GM12801 (cell line): ENCODE results near the gene BMPR1B.

ENCODE experiments used
- CTCF ChIP-seq: IDR thresholded peaks from one replicate; pipeline ENCODE4 v1.5.1; 2011; ENCODE audit warnings: control low read depth; ENCODE audit not compliant: insufficient read length; ENCODE audit errors: extremely low read depth

The BMPR1B gene

GRCh38 chr4:94744850-94745249 is 12.9 kb upstream of the BMPR1B start:
- no peak for TF ChIP-seq CTCF

GRCh38 chr4:94746746-94747145 is 11.0 kb upstream of the BMPR1B start:
- TF ChIP-seq CTCF = no peak

GRCh38 chr4:94758141-94758699 is 465 bp downstream of the BMPR1B start:
- TF ChIP-seq CTCF = no peak

- TF ChIP-seq CTCF = no peak
Measured at GRCh38 chr4:94758700-94759399, 1.1 kb downstream of the BMPR1B start.

- no peak for TF ChIP-seq CTCF
Measured at GRCh38 chr4:94759767-94760211, 2.0 kb downstream of the BMPR1B start.

- no peak for TF ChIP-seq CTCF
Measured at GRCh38 chr4:94762326-94762725, 4.6 kb downstream of the BMPR1B start.

GRCh38 chr4:94763005-94763404 is 5.2 kb downstream of the BMPR1B start:
- TF ChIP-seq CTCF = no peak
